HUES48 (cell line): ENCODE results near the gene UBTD1.

Experiments used
- H3K27ac ChIP-seq: one replicate; pipeline ENCODE4 v1.7.0; 2013; ENCODE audit warnings: low read depth, low read length, inconsistent platforms
- H3K27me3 ChIP-seq: 2 replicates; pipeline ENCODE4 v1.6.1; 2013; ENCODE audit warnings: mild to moderate bottlenecking, low read length; ENCODE audit not compliant: control insufficient read depth, insufficient read depth
- H3K36me3 ChIP-seq: 2 replicates; pipeline ENCODE4 v1.6.1; 2013; ENCODE audit warnings: low read length; ENCODE audit not compliant: control insufficient read depth, insufficient read depth
- H3K4me1 ChIP-seq: 2 replicates; pipeline ENCODE4 v1.6.1; 2013; ENCODE audit warnings: mild to moderate bottlenecking, low read length; ENCODE audit not compliant: control insufficient read depth, insufficient read depth
- H3K4me3 ChIP-seq: 2 replicates; pipeline ENCODE4 v1.5.1; 2013; ENCODE audit warnings: mild to moderate bottlenecking, low read depth, low read length
- H3K9ac ChIP-seq: 2 replicates; pipeline ENCODE4 v1.6.1; 2013; ENCODE audit warnings: mild to moderate bottlenecking, low read depth, low read length, moderate library complexity
- H3K9me3 ChIP-seq: 2 replicates; pipeline ENCODE4 v1.6.1; 2013; ENCODE audit warnings: low read length; ENCODE audit not compliant: control insufficient read depth, insufficient read depth

UBTD1 gene

DNA sequence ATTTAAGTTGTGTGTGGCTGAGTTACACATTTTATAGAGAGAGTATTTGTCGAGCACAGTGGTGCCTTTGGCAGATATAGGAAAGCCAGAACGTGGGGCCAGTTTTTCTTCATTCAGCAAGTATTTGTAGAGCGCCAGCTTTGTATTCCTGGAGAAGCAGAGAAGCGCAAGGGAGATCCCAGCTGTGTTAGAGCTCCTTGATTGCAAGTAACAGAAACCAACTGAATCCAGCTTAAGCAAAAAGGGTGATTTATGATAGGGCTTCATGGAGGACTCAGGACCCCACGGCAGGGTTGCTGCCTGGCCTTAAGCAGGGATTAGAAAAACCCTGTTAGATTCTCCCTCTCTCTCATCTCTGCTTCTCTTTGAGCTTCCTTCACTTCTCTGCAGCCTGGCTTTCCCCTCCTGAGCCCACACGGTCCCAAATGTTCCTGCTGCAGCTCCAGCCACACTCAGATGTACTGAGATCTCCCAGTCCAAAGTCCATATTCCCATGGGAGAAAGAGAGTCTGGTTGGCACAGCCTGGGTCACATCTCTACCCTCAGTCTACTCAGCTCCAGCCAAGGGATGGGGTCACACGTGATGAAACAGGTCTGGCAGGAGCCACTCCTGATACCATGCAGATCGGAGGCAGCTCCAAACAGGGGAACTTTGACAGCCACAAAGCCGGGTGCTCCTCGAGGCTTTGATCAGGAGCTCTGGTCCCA lies 16.7 kb downstream of the UBTD1 start:
- H3K9me3 ChIP-seq, result no peaks in the 10 kb centered on the region
- H3K9ac ChIP-seq, result no peak overlapping the region
- no peaks in the 10 kb centered on the region for H3K27me3 ChIP-seq
- H3K4me1 ChIP-seq, result peaks cover 26% of the 10 kb centered on the region
- no peaks in the 10 kb centered on the region for H3K36me3 ChIP-seq
- no peak overlapping the region for H3K27ac ChIP-seq
- no peak overlapping the region for H3K4me3 ChIP-seq

DNA sequence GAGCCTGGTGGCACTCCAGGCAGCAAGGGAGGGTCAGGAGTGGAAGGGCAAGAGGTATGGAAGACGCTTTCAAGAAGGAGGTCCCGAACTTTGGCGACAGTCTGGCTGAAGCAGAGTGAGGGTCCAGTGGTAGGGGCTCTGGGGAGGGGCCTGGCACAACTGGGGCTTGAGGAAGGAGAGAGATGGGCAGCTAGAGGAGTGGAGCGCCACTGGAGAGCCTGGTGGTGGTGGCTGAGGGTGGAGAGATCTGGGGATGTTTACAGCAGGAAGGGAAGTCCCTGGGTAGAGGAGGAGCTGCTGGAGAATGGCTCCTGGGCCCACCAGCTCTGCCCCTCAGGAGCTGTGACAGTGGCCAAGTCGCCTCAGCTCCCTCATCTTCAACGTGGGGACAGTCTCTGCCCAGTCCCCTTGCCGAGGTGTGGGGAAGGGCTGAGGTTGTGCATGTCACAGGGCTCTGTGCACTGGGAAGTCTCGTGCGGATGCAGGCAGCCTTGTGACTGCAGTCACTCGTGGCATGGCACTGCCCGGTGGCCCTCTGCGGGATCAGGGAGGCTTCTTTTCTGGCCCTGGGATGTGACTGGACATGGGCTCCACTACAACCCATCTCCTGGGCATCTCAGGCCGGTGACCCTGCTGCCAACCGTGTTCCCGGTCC lies 18.5 kb downstream of the UBTD1 start:
- Histone ChIP-seq H3K9me3 (no peaks in the 10 kb centered on the region), H3K36me3 (no peaks in the 10 kb centered on the region), H3K4me3 (no peak overlapping the region), H3K9ac (no peak overlapping the region), H3K27ac (no peak overlapping the region), H3K4me1 (peaks cover 42% of the 10 kb centered on the region), H3K27me3 (no peaks in the 10 kb centered on the region)

DNA sequence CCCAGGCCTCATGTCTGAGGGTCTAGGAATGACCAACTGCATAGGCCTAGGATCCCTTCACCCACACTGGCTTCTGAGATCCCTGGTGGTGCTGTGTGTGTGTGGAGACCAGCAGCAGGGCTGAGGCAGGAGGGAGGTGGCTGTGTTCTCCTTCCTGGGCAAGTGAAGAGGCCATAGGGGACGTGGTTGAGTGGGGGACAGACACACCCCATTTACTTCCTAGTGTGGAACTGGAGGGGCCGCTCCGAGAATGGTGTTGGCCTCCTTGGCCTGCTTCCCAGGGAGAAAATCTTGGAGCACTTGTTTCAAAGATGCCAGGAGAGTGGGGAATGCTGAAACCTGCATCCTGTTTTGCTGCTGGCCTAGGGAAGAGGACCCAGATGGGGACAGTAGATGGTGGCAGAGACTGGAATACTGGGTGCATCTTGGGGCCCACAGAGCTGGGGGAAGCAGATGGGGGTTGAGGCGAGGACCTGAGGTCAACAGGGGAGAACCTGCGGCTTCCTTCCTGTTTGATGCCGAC lies 19.1 kb downstream of the UBTD1 start:
- H3K4me1 ChIP-seq, result peaks cover 42% of the 10 kb centered on the region
- no peak overlapping the region for H3K9ac ChIP-seq
- H3K36me3 ChIP-seq, result no peaks in the 10 kb centered on the region
- H3K27ac ChIP-seq, result no peak overlapping the region
- no peaks in the 10 kb centered on the region for H3K27me3 ChIP-seq
- no peaks in the 10 kb centered on the region for H3K9me3 ChIP-seq
- H3K4me3 ChIP-seq, result no peak overlapping the region

DNA sequence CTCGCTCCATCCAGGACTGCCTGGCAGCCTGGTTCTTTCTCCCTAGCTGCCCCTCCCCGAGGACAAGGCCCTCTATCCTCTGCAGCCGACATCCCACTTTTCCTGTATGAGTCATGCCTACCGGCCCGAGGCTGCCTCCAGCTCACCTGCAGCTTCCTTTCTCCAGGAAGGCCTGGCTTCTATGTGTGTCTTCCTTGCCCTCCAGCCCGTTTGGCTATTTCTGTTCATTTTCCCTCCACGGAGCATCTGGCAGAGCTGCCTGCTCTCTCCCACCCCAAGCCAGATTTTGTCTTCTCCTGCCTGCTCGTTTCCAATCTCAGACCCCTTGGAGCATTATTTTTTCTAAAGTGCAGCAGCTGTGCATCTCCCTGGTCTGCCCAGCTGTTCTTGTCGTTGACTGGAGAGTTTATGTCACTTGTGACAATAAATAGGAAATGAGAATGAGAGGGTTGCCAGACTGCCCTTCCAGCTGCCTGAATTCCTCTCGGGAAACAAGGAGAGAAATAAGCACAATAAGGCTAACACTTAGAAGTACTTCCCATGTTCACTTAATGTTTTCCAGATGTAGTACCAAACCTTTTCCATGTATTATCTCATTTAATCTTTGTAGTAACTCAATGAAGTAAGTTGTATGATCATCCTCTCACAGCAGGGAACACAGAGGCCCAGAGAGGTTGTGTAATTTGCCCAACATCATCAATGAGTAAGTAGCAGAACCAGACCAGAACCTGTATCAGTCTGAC lies 19.7 kb downstream of the UBTD1 start:
- Histone ChIP-seq H3K36me3 (no peaks in the 10 kb centered on the region), H3K4me3 (no peak overlapping the region), H3K27ac (peak overlapping the region; percentile 37), H3K27me3 (no peaks in the 10 kb centered on the region), H3K9ac (no peak overlapping the region), H3K9me3 (no peaks in the 10 kb centered on the region), H3K4me1 (peaks cover 42% of the 10 kb centered on the region)

DNA sequence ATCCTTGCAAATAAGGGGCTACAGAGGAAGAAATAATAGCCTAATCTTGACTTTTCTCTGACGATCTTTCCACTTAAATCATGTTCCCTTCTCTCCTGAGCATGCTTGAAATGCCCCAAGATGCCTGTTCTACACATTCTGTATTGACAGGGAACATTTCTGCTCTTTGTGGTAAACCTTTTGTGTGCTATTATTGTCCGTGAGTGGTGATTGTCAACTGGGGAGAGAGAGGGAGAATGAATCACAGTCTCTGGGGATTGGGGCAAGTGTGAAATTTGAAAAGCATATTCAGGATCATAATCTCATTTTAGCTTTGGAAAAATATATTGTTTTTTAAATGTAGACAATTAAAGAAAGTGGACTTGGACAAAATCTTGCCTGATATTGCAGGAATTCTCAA lies 20.6 kb downstream of the UBTD1 start:
- Histone ChIP-seq H3K4me1 (peaks cover 42% of the 10 kb centered on the region), H3K27me3 (no peaks in the 10 kb centered on the region), H3K9me3 (no peaks in the 10 kb centered on the region), H3K9ac (no peak overlapping the region), H3K4me3 (no peak overlapping the region), H3K27ac (no peak overlapping the region), H3K36me3 (no peaks in the 10 kb centered on the region)

DNA sequence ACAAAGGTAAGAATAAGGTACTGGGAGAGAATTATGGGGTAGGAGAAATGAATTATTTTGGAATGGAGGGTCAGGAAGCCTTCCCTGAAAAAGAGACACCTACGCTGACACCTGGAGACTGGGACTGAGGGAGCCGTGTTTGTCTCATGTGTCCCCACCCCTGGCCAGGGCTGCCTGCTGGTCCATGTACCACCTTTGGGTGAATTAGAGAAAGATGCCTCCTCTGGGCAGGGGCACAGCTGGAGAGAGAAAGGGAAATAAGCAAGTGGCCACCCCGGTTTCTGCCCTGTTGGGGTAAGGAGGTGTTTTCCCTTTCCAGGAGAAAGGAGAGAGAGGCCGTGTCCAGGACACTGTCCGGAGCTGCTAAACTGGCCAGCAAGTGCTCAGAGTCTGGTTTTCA lies 21.8 kb downstream of the UBTD1 start:
- H3K9ac ChIP-seq, result peak overlapping the region; percentile 38; the same call in 1 of the 2 replicates
- no peaks in the 10 kb centered on the region for H3K27me3 ChIP-seq
- H3K36me3 ChIP-seq, result no peaks in the 10 kb centered on the region
- H3K27ac ChIP-seq, result no peak overlapping the region
- no peak overlapping the region for H3K4me3 ChIP-seq
- peaks cover 42% of the 10 kb centered on the region for H3K4me1 ChIP-seq
- H3K9me3 ChIP-seq, result no peaks in the 10 kb centered on the region

DNA sequence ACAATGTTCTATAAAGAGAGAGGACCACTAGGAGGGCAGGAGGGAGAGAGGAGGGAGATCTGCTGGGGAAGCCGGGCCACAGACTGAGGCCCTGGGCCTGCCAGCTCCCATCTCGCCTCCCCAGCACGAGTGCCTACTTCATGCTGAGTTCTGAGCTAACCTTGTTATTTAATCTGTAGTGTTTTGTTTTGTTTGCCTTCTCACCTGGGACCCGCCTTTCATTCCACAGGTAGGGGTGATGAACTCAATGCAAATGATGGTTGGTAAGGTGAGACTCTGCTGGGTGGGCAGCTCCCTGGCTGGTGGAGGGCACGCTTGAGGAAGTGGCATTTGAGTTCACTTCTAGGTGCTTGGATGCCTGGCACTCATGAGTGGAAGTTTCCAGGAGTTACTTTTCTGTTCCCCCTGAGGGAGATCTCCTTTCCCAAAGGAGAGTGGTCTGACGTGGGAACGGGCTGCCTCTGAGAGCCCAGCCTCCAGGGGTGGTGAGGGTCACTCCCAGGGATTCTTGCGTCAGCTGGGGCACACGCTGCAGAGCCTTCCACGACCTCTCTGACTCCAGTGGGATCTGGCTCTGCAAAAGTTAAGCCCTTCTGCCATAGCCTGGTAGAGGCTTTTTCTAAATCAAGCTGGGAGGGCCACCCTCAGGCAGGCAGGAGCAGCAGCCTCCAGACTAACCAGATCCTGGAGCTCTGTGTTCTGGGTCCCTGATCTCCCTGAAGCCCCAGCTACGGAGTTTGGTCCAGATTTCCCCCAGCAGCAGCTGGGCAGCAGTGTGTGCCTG lies 22.4 kb downstream of the UBTD1 start:
- Histone ChIP-seq H3K27ac (peak overlapping the region; percentile 62), H3K36me3 (no peaks in the 10 kb centered on the region), H3K9ac (peak overlapping the region; percentile 38; the same call in 1 of the 2 replicates)

DNA sequence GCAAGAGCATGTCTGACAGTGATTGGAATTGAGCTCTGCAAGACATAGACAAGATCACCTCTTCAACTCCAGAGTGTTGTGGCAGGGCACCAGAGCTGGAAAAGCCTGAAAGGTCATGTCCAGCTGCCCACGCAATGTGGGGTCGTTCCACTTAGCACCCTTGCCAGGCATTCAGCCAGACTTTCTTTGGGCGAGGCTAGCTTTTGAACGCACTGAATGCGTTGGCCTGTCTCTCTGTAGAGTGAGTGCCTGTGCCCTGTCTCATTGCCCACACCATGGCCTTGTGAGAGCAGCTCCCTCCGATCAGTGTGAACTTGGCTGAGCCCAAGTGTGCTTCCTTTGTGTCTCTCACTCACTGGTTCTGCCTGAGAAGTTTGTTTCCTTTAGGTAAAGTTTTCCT lies 23.3 kb downstream of the UBTD1 start:
- no peaks in the 10 kb centered on the region for H3K27me3 ChIP-seq
- no peak overlapping the region for H3K27ac ChIP-seq
- no peaks in the 10 kb centered on the region for H3K9me3 ChIP-seq
- peaks cover 42% of the 10 kb centered on the region for H3K4me1 ChIP-seq
- H3K36me3 ChIP-seq, result no peaks in the 10 kb centered on the region
- H3K4me3 ChIP-seq, result no peak overlapping the region
- no peak overlapping the region for H3K9ac ChIP-seq

More for the DNA sequence above, 22.4 kb downstream of the UBTD1 start:
- Histone ChIP-seq H3K4me3 (no peak overlapping the region), H3K27me3 (no peaks in the 10 kb centered on the region), H3K4me1 (peaks cover 42% of the 10 kb centered on the region), H3K9me3 (no peaks in the 10 kb centered on the region)

DNA sequence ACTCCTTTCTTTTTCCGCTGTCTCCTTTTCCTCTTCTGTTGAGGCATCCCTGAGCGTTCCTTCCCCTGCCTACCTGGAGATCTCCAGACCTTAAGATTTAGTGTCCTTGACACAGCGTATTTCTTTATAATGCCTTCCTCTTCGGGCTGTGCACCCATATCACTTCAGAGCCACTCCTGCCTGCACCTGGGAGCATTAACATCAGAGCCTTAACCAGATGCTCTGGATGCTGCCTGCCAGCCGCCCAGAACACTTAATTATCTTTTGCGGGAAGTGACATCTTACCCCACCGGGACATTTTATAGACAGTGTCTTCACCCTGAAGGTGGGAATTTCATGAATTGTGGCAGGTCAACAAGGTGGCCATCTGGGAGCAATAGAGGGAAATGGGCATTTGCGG lies 24.2 kb downstream of the UBTD1 start:
- H3K4me3 ChIP-seq, result no peak overlapping the region
- no peaks in the 10 kb centered on the region for H3K9me3 ChIP-seq

DNA sequence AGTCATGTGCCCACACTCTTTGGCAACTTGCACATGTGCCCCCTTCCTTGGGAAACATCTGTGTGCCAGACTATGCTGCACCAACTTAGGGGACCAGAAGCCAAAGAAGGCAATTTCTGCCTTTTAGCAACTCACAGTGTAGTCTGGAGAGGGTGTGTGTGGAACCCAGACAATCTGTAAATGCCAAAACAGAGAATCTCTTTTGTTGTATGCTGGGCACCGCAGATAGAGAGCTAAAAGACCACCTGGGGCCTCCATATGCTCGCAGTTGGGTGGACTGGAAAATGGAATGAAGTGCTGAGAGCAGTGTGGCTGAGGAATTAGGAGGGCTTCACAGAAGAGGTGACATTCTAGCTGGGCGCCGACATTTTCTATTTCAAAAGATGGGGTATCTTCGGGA lies 26.4 kb downstream of the UBTD1 start:
- Histone ChIP-seq H3K27me3 (no peaks in the 10 kb centered on the region), H3K27ac (no peak overlapping the region), H3K36me3 (no peaks in the 10 kb centered on the region), H3K4me3 (no peak overlapping the region), H3K9me3 (0 out of 2 replicates have a peak, but pooled peaks cover 3% of the 10 kb centered on the region), H3K9ac (no peak overlapping the region), H3K4me1 (peaks cover 19% of the 10 kb centered on the region)

More for the DNA sequence above, 24.2 kb downstream of the UBTD1 start:
- Histone ChIP-seq H3K27me3 (no peaks in the 10 kb centered on the region), H3K36me3 (no peaks in the 10 kb centered on the region), H3K27ac (no peak overlapping the region), H3K4me1 (peaks cover 38% of the 10 kb centered on the region), H3K9ac (no peak overlapping the region)
